GM18508 (cell line): Measurements from ENCODE around the gene FAM193B.
A peak's percentile ranks its signal among the peaks of the same experiment; 100 is the strongest.

Experiments used
- ATAC-seq: cut with Tn5 transposase; IDR thresholded peaks from one replicate; pipeline ENCODE4 v1.9.1; 2021; ENCODE audit warnings: moderate number of reproducible peaks; ENCODE audit not compliant: insufficient read depth, unreplicated experiment

FAM193B gene

DNA sequence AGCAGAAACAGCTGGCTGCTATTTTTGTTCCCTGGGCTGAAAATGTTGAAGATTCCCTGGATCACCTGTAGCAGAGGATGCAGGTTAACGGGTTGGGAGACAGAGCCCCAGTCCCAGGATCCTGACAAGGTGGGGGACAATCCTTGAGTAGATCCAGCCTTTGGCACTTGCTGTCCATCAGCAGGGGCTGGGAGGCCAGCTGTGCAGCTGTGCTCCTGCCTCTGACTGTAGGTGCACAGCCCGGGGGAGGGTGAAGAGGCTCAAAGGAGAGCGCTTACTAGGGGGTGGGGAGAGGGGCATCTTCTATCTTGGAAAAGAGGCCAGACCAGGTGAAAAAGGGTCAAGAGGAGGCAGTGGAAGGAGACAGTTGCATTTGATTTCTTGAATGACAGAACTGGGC, 34.1 kb downstream of the FAM193B start:
- ATAC-seq, result no peak

DNA sequence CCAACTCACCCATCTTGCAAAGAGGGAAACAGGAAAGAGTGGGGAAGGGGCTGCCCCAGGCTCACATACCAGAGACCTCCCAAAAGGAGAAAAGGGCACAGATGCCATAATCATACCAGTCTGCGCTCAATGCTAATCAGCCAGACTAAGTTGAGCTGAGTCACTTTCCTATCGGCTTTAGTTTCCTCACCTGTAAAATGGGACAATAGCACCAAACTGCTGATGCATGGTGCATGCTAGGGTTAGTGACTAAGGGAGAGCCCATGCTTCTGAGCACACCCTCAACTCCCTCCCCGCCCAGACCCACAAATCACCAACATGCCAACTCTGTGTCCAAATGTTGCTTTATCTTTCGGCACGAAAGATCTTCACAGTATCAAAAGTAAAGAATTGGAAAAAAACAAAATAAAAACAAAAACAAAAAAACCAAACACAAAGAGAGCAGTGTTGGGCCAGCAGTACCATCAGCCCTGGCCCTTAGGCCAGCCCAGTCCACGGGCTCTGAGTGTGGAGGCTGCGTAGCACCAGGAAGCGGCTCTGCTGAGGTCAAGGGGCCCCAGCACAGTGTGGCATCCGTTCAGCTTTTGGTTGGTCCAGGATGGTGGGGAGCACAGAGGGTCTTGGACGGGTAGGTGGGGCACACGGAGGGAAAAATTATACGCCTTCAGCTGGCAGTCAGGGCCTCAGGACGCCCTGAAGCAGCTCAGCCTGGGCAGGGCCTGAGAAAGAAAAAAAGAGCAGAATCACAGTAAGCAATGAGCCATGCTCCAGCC, 34.7 kb downstream of the FAM193B start:
- ATAC-seq, result no peak

DNA sequence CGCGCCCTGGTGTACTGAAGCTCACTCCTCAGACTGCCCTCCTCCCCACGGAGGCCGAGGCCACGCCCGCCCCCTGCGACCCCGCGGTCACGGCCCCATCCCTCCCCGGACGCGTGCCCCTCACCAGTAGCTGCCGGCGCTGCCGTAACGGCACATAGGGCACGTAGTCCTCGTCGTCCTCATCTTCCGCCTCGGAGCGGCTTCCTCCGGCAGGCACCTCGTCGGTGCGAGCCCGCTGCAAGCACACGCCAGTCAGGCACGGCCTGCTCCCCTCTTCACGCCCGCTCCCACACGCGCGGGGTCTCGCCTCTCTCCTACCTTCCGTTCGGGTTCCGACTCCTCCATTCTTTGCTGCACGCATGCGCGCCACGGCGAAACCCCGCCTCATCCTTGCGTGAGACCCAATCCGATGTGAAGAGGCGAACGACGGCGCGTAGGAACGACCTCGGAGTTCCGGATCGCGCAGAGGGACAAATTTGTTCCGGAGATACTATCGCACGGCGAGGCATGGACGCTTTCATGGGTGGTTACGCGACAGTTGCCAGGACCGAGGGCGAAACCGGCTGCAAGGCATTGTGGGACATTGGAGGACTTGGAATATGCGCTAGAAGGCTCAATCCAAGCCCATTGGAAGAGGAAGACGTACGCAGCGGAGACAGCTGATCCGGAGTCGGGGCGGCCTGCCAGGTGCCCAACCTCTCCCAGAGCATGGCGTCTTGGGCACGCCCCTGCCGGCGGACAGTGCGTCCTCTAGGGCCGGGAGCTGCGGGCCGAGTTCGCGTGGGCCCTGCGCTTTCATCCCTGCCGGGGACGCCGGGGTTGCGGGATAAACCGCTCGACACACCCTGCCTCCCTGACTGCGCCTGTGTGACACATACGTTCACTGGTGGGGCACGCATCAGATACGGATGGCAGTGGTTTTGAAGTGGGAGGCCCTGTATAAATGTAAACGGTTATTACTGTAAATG, 37.5 kb downstream of the FAM193B start, which contains the start of gene DDX41:
TSS of gene DDX41 (minus strand) at position 361 of the 968 bp plus-strand sequence. CDS start at position 345, 16 bp downstream.
- ATAC-seq, result peak; percentile 66

DNA sequence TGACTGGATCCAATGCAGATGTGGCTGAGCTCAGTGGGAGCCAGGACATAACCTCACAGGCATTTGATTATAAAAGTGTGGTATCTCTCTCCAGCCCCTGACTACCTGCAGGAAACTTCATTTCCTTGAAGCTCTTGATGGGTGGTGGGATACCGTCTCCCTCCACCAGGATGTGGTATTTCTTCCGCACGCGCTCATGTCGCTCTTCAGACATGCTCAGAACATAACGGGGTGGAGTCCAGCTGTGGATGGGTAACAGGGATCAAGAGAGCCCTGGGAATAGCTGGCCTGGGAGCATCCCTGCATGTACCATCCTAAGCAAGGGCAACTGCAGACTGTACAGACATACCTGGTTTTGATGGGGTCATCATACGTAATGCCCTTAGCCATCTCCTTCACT, 38.8 kb downstream of the FAM193B start:
- no peak for ATAC-seq

- no peak for ATAC-seq
These were observed 39.8 kb downstream of the FAM193B start for GRCh38 chr5:177514541-177514940.

GRCh38 chr5:177513500-177513899, 40.9 kb downstream of the FAM193B start:
- no peak for ATAC-seq

DNA sequence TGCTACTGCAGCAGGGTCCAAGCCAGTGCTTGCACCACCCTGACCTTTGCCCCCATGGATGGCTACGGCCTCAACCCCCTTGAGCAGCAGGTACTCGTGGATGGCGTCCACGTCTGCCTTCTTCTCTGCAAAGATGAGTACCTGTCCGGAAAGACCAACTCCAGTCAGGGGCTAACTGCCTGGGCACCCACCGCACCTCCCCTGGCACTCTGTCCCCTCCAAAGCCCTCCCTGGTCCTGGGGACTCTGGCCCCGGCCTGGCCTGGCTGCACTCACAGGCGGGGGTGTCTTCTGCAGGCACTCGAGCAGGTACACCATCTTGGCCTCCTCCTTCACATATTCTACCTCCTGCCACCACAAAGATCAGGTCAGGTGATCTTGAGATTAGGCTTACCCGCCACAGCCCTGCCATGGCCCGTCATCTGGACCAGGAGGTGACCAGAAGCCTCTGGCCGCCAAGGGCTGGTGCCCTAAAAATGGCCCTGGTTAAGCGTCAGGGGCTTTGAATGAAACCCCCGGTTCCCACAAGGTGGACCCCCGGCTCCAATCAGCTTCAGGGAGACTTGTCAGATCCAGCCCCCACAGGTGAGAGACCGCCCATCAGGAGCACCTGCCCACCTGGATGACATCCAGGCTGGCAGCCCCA, 41.5 kb downstream of the FAM193B start:
- ATAC-seq, result no peak

- ATAC-seq, result no peak
These were observed 42.3 kb downstream of the FAM193B start for GRCh38 chr5:177511796-177512675.

DNA sequence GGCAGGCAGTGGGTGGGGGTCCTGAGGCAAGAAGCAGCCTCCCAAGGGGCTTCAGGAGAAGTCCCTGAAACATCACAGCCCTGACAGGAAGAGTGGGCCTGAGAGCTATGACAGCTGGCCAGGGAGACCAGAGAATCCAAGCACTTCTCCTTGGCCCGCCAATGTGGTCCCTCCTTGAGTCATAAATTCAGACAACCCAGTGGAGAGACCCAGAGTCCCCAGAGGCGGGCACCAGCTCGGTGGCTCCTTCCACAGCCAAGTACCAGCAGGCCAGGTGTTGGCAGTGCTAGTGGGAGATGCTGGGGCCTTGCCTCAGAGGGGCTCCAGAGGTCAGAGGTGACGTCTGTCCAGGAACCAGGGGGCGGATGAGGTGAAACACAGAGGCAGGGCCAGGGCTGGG, 43.2 kb downstream of the FAM193B start:
- no peak for ATAC-seq

- no peak for ATAC-seq
These were observed 43.8 kb downstream of the FAM193B start for GRCh38 chr5:177510567-177511053.

DNA sequence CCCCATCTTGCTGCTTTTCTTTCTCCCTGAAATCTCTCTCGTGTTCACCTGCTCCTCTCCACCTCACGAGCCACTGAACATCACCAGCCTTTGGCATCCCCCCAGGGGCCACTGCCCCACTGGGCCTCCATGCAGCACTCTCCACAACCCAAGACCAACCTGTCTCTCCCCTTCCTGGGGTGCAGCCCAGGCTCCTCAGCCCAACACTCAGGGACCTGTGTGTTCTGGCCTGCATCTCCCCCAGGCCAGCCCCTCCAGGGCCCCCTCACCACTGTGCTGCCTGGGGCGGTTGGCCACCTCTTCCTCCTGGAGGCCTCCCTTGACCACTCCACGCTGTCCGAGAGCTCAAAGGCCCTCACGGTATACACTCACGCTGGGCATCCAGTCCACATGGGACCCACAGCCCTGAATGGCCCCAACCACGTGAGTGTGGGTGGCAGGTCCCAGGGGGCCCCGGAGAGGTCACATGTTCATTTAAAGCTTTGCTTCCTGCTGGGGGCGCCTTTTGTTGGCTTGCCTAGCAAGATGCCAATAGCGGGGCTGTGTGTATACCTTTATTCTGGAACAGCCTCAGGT, 44.3 kb downstream of the FAM193B start:
- ATAC-seq, result no peak

GRCh38 chr5:177509381-177509951, 44.9 kb downstream of the FAM193B start, which contains the start of gene DOK3:
Gene DOK3 (minus strand): TSS chr5:177509826. CDS start chr5:177509540, 286 bp downstream.
- no peak for ATAC-seq

- no peak for ATAC-seq
These were observed 45.5 kb downstream of the FAM193B start for GRCh38 chr5:177508837-177509236.

DNA sequence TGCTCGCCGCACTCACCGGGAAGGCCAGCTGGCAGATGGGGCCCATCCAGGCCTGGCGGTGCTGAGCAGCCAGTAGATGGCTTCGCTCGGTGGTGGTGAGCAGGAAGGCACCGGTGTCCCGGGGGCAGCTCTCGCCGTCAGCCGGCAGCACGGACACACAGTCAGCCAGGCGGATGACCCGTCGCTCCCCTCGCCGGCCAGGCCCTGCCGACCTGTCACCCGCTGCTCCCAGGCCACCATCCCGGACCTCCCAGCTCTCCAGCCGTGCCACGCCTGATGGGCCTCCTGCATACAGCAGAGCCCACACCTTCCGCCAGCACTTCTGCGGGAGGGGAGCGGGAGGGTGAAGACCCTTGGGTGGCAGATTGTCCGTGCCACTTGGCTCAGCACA, 46.1 kb downstream of the FAM193B start:
- no peak for ATAC-seq

- no peak for ATAC-seq
These were observed 46.7 kb downstream of the FAM193B start for GRCh38 chr5:177507596-177508220.

DNA sequence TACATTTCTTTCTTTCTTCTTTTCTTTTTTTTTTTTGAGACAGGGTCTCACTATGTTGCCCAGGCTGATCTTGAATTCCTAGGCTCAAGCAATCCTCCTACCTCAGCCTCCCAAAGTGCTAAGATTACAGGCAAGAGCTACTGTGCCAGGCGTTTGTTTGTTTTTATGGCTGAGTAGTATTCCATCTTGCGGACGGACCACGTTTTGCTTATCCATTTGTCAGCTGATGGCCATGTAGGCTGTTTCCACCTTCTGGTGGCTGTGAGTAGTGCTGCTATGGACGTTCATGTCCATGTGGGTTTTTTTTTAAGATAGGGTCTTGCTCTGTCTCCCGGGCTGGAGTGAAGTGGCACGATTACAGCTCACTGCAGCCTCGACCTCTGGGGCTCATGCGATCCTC, 47.2 kb downstream of the FAM193B start:
- ATAC-seq, result no peak

- no peak for ATAC-seq
These were observed 49.3 kb downstream of the FAM193B start for GRCh38 chr5:177505075-177505474.
